Stimulated activated CD8-positive, alpha-beta memory T cell treated with anti-CD3 and anti-CD28 coated beads, Interleukin-7, amount 100 ng/mL, for 24 hours (primary cell): ENCODE measurements around the gene CENPQ.

Experiments
- DNase-seq: peaks from one replicate; pipeline ENCODE4 v3.0.0-alpha.2; 2020; ENCODE audit warnings: low read depth

CENPQ gene

DNA sequence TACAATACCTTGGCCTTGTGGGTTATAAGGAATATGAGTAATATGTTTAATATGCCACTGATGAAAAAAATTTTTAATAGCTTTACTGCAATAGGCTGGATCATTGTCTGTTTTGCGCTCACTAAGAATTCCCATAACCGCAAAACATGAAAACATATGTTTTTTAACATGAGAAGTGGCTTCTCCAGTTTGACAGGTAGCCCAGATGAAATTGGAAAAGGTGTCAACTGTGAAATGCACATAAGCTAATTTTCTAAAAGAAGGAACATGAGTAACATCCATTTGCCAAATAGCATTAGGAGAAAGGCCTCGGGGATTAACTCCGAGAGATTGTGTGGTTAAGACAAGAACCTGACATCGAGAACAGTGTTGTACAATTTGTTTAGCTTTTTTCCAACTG lies 41.5 kb downstream of the CENPQ start:
- no peak for DNase-seq

DNA sequence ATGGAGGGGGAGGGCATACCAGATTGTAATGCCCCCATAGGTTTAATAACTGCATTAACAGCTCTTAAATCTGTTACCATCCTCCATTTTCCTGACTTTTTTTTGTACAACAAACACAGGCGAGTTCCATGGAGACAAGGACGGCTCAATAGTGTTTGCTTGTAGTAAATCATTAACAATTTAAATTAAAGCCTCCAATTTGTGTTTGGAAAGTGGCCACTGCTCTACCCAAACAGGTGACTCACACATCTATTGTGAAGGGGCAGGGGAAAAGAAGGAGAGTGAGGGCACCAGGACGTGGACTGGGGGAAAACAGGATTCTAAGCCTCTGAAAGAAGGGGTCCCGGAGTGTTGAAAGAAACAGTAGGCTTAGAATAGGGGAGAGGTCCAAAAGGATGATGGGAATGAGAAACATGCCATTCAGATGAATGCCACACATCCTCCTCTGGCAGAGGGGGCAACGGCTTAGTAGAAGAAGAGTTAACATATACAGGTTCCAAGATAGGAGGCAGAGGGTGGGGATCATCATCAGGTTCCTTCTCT lies 43.5 kb downstream of the CENPQ start:
- DNase-seq, result no peak

DNA sequence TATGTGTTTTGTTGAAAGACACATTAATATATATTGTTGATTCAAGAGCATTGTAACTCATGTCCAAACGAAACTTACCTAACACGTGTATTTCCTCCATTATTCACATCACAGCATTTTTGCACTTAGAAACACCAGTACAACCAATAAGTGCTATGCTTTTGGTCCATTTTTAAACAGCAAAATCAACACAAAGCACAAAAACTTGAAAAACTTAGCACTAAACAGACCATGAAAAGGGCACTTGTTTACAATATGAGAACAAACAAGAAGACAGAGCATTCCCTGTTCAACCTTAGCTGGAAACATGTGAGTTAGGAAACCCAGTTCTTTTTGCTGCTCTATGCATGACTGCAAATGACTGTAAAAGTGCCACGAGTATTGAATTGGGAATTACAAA lies 46.2 kb downstream of the CENPQ start:
- DNase-seq, result no peak

DNA sequence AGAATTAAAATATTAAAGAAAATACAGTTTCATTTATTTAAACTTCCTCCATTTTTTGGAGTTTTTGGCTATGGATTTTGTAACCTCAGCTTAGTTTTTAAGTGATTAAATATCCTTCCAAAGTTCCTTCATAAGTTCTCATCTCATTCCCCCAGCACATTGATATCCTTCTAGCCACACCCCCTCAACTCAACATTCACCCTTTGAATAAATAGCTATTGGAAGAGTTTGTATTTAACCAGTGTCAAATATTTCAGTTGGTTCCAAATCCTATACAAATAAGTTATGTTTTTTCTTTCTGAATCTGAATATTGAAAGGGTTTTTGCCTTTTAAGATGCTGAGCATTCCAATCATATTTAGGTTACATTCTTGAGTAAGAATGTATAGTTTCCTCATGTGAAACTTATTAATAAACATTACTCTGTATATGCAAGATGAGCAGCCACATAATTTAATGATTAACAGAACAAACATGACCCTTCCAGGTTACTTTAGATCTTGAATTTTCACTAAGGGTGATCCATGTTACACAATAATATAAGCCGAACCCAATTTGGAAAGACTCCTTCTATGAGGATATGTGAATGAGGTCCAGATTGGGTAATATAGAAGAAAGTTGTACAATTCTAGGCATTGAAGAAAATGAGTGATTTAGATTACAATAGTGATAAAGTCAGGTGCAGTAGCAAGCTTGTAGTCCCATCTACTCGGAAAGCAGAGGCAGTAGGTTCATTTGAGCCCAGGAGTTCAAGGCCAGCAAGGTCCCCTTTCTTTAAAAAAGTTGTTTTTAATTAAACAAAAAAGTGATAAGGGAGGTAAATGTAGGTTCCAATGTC lies 50.2 kb downstream of the CENPQ start:
- DNase-seq, result no peak

DNA sequence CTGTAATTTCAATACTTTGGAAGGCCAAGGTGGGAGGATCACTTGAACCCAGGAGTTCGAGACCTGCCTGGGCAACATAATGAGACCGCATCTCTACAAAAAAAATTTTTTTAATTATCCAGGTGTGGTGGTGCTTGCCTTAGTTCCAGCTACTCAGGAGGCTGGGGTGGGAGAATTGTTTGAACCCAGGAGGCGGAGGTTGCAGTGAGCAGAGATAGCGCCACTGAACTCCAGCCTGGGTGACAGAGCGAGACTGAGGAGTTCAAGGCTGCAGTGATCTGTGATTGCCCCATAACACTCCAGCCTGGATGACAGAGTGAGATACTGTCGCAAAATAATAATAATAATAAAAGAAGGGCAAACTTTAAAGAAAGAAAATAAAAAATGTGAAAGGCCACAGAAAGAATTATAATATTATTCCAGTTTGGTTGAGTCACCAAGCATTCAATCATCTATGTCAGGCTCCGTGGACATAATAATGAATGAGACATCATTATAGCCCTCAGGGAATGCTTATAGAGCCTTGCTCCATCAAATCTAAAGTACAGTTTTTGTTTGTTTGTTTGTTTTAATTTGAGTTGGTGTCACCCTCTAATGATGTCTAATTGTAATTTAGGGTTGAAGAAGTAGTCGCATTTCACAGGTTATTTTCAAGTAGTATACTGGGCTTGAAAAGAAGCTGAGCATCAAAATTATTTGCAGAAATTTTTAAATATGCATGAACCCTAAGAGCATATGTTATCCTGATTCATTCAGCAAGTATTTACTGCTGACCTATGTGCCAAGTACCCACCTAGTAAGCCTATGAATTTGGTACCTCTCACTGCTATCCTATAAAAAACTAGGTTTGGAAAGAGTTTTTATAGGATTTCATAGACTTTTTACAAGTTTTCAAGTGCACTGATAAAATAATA lies 51.7 kb downstream of the CENPQ start:
- no peak for DNase-seq

DNA sequence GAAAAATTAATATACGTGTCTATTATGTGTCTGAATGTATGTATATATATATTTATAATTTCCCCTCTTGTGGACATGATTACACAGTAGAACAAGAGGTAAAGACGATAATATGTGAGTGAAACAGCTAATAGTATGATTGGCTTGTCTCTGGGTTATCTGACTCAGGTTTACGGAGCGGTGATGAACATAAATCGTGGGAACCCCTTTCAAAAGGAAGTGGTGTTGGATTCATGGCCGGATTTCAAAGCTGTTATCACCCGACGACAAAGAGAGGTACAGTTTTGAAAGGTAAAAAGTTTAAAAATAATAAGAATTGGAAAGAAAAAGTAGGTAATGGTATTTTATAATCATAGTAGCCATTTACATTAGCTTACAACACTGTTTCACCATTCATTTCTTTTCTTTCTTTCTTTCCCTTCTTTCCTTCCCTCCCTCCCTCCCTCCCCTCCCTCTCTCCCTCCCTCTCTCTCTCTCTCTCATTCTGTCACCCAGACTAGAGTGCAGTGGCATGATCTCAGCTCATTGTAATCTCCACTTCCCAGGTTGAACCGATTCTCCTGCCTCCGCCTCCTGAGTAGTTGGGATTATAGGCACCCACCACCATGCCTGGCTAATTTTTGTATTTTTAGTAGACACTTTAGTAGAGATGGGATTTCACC lies 52.4 kb downstream of the CENPQ start:
- no peak for DNase-seq

DNA sequence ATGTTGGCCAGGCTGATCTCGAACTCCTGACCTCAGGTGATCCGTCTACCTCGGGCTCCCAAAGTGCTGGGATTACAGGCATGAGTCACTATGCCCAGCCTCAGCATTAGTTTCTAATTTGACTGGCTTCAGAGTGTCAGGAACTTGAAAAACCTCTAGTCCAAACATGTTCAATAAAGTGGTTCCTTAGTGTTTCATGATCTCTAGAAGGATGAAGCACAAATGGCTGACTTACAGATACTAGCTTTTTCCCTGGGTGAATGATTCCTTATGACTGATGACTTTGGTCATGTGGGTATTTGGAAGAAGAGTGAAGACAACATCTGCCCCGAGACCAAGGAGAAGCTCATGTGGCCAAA lies 53.0 kb downstream of the CENPQ start:
- DNase-seq, result no peak

DNA sequence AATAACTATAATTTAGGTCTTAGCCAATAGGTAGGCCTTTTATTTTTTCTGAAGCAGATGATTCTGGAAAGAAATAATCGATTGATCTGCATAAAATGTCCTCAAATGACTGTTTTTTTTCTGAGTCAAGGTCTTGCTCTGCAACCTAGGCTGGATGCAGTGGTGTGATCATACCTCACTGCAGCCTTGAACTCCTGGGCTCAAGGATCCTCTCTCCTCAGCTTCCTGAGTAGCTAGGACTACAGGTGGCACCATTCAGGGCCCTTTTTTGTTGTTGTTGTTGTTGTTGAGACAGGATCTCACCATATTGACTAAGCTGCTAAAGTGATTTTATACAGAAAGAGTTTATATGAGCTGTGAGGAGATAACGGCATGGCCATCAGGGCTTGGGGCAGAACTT lies 54.7 kb downstream of the CENPQ start:
- no peak for DNase-seq

DNA sequence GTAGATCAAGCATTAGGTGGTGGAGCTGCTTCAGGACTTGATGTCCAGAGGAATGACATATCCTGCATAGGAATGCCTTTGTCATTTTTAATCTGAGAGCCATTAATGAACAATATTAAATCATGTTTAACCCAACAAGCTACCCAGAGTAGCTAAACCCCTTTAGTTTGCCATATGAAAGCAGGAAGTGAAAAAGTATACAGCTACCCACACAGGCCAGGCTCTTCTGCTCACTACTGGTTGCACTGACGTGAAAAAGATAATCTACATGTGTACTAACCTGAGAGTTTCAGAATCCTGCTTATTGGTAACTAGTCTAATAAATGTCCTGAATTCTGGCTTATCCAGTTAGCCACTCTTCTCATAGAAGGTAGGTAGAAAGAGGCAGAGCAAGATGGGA lies 56.5 kb downstream of the CENPQ start:
- DNase-seq, result no peak

DNA sequence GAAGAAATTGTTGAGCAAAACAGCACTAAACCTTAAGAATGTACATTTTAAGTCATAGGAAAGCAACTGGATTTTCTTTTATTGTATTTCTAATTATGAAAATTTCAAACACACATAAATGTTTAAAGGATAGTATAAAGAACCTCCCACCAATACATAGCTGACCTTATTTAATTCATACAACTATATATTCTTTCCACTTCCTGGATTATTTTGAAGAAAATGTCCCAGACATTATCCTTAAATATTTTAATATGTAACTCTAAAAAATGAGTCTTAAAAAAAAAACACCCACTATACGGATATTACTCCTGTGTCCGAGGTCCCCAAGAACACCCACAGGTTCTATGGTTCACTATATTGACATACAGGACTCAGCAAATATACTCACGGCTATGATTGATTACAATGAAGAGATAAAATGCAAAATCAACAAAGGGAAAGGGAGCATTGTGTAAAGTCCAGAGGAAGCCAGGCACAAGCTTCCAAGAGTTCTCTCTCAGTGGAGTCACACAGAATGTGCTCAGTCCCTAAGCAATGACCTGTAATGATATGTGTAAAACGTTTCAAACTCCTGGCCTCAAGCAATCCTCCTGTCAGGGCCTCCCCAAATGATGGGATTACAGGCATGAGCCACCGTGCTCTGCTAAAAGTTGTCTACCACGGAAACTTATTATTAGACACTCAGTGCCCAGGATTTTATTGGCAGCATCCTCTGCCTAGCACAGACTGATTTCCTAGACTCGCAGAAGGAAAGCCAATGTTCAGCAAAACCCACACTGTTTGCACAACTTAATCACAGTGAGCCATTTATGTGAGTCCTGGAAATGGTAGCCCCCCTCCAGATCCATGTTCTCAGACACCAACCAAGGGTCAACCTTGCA lies 59.8 kb downstream of the CENPQ start:
- DNase-seq, result no peak

DNA sequence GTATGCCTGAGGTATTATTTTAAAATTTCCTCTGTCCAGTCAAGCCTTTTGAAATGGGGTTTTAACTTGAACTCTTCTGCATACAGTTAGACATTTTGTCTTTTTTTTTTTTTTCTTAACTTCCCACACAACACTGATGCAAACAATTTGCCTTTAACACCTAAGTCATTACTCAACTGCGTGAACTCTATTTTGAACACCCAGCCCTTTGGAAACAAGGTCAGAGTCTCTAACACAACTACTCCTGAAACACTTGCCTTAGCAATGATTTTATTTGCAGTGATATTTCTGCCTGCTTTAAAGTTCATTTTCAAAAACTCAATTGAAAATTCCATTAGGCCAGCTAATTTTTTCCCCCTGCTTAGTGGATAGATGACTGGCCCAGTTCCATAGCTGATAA lies 60.7 kb downstream of the CENPQ start:
- DNase-seq, result no peak

DNA sequence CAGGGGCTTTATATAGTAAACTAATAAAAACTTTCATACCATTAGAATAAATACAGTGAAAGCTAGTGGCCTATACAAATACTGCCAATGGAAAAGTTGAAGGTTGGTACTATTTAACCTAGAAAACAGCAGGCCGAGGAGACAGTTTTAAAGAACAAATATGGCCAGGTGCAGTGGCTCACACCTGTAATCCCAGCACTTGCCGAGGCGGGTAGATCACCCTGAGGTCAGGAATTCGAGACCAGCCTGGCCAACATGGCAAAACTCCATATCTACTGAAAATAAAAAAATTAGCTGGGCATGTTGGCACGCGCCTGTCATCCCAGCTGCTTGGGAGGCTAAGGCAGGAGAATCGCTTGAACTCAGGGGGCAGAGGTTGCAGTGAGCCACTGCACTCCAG lies 61.4 kb downstream of the CENPQ start:
- DNase-seq, result no peak

DNA sequence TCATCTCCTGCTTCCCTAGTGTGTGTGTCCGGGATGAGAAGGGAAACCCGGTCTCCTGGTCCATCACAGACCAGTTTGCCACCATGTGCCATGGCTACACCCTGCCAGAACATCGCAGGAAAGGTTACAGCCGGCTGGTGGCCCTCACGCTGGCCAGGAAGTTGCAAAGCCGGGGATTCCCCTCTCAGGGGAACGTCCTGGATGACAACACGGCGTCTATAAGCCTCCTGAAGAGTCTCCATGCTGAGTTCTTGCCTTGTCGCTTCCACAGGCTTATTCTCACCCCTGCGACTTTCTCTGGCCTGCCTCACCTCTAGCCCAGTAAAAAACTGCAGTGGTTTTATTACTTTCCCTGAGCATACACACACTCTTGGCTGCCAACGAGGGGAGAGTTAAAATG lies 63.4 kb downstream of the CENPQ start:
- DNase-seq, result no peak

DNA sequence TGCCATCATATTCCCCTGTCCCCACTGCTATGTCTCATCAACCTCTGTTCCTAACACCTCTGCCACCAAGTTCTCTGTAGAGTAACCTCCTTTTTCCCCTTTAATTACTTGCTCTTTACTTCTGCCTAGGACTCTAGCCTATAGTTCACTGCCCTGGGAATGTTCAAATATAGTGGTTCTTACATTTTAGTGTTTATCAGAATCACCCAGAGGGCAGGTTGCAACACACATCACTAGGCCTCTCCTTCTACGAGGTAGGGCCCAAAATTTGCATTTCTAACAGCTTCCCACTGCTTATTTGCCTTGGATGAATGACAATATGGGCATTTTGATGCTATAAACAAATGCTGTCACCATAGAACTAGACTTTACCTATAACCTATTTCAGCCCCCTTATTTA lies 64.2 kb downstream of the CENPQ start:
- no peak for DNase-seq

DNA sequence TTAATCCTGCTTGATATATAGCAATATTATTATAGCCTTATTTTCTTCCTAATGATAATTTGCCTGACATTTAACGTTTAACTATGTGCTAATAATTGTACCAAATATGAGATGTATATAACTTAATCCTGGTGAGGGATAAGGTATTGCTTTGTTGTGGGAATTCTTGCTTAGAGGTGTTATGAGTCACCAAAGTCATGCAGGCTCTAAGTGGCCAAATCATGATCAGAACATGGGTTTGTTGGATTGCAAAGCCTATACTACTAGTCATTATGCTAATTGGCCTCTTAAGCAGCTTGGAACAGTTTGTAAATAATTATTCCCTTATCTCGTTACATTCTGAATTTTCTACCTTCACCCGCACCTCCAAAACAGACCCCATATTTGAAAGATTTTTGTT lies 65.4 kb downstream of the CENPQ start:
- DNase-seq, result no peak

DNA sequence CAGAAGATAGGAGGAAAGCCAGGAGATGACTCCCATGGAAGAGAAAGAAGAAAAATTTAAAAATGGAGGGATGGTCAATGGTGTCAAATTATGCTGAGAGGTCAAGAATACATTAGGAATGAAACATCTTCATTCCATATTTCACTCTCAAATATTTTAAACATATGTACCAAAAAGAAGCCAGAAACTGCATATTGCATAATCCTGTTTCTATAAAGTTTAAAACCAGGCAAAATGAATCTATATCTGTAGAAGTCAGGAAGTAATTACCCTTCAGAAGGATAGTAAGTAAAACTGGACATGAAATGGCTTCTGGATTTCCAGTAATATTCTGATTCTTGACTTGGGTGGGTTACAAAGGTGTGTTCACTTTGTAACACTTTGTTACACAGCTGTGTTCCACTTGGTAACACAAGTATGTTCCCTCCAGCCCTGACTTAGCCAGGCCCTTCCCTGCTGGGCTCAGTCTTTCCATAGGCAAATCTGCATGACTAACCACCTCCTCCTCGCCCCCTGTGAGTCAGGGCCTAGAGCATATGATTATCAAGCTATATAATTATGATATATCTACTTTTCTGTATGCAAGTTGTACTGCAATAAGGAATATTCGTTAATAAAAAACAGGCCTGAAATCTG lies 67.1 kb downstream of the CENPQ start:
- DNase-seq, result no peak

DNA sequence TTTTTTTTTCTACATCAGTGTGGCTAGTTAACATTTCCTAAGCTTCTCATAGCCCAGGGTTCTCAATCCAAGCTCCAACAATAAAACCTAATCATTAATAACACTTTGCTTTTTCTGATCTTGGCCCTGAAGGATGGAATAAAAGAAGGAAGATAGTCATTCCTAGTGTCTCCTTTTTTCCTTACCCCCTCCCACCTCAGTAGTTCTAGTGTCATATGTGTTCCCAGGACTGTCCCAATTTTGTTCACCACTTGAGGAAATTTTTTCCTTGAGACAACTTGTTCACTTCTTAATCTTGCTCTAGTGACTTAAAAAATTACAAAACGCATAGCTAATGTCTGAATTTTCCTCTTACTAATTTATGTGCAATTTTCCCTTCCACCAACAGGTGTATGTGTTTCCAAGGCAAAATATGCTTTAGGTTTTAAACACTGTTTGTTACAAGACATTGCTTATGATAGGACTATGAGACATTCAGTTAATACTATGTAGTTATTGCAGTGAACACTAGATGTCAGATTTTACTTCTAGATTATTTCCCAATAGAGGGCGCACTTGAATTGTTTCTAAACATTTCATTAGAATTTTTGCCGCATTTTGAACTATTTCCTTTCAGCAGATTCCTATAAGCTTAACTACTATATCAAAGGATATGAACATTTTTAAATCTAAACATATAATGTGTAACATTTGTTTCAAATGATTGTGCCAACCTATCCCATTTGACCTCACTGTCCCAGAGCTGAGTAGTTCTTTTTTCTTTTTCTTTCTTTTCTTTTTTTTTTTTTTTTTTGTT lies 68.8 kb downstream of the CENPQ start:
- DNase-seq, result no peak

DNA sequence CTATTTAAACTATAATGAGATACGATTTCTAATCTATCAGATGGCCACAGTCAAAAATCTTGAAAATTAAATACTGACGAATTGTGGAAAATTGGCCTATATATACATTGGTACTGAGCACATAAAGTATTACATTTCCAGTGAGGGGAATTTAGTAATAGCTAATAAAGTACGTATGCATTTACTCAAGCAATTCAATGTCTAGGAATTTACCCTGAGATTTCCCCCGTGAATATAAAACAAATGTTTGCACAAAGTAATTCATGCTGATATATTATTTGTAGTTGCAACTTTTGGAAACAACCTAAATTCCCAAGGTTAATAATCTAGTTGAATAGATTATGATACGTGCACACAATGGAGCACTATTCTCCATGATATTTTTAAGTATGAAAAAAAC lies 72.6 kb downstream of the CENPQ start:
- no peak for DNase-seq

DNA sequence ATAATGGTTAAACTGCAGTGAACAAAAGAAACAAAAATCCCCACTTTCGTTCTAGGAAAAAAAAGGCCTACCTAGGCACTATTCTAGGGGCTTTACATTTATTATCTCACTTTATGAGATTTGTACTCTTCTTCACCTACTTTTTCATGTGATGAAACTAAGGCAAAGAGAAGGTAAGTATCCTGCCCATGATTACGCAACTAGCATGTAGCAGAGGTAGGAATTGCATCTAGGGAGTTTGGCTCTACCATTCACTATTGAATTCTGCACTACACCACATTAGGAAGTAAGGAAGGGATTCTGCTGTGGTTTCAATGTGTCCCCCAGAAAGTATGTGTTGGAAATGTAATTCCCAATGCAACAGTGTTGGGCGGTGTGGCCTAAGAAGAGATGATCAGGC lies 75.9 kb downstream of the CENPQ start:
- DNase-seq, result no peak

DNA sequence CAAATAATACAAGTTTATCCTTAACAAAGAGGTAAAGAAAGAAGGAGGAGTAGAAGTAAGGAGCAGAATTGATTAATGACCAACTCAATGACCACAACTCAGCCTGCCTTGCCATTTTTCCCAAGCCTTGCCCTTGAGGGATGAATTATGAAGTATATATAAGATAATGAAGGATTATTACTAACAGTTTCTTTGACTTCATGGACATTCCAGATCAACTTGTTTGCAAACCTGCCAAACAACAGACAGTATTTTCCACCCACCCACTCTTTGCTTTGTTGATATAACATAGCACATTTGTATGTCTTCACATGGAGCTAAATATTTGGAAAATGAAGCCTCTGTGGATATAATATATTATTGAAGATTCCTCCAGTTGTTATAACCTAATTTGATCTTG lies 77.4 kb downstream of the CENPQ start:
- DNase-seq, result no peak
